Uterus (tissue), 2 donors: Measurements from ENCODE around the gene MAN2A2.

Experiments
- CTCF ChIP-seq, 4 experiments: fragments of 200-600 bp in 2 of 4; fragments of 450-650 bp in 2 of 4; sonication (generic) in 2 of 4; IDR thresholded peaks; one replicate each; pipeline ENCODE4 v1.5.1; 2016 to 2019; ENCODE audit warnings: antibody characterized with exemption in 4 of 4, mild to moderate bottlenecking in 2 of 4, moderate library complexity in 1 of 4
- POLR2A ChIP-seq, 2 donors: fragments of 450-650 bp; IDR thresholded peaks; one replicate each; pipeline ENCODE4 v1.6.1; 2016; ENCODE audit warnings: antibody characterized with exemption in 2 of 2, mild to moderate bottlenecking in 1 of 2, moderate library complexity in 1 of 2

- TF ChIP-seq CTCF (IDR thresholded peaks at IDR 0.05) (no peak), POLR2A (IDR thresholded peaks at IDR 0.05) (no peak)
Measured at GRCh38 chr15:90952901-90953677, 50.0 kb downstream of the MAN2A2 start.
